GM10847 (cell line): Measurements from ENCODE around the gene NECAP2.

Source experiments
- POLR2A ChIP-seq: IDR thresholded peaks from 2 replicates; pipeline ENCODE4 v1.6.1; 2011; ENCODE audit not compliant: insufficient read length; ENCODE audit errors: extremely low read depth

Gene NECAP2

DNA sequence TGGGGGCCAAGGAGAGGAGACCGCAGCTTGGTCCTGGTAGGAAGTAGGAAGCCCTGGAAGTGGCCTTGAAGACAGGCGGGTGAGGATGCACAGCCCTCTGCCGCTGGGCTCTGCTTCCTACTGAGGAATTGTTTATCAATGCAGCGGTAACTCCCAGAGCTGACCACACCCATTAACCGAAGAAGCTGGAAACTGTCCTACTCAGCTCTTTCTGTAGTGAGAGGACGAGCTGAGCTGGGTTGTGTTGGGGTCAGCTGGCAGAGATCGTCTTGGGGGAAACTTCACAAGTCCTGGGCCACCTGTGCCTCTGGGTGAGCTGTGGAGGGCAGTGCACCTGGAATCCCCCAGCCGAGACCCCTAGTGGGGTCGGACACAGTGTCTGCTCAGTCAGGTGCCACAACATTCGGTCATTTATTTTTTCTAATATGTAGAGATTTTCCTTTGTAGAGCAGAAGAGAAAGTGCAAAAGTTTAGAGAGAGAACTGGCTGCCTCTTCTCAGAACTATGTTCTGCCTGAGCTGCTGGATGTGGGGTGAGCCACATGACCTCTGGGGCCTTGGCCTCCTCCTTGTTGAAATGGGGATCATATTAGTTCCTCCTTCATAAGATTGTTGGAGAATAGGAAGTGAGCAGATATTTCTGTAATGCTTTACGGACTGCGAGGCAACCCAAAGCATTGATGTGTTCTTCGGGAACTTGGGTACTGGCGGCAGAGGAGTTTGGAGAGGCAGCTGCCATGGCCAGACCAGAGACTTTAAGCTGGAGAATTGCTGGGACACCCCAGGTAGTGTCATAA is 3.6 kb downstream of the NECAP2 start:
- no peak for TF ChIP-seq POLR2A

DNA sequence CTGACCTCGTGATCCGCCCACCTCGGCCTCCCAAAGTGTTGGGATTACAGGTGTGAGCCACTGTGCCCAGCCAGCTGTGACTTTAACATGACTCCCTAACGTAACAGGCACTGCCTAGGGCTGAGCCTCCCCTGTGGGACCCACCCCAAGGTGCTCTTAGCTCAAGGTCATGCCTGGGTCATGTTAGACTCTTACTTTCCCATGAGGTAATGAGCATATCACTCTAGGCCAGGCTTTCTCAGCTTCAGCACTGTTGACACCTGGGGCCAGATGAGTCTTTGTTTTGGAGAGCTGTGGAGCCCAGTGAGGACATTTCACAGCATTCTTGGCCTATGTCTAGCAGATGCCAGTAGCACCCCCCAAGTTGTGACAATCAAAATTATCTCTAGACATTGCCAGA is 4.5 kb downstream of the NECAP2 start:
- TF ChIP-seq POLR2A, result no peak

DNA sequence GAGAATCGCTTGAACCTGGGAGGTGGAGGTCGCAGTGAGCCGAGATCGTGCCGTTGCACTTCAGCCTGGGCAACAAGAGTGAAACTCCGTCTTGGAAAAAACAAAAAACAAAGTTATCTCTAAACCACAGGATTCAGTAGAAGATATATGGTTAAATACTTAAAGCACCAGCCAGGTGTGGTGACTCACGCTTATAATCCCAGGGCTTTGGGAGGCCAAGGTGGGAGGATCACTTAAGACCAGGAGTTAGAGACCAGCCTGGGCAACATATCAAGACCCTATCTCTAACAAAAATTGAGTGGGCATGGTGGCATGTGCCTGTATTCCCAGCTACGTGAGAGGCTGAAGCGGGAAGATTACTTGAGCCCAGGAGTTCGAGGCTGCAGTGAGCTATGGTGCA is 5.6 kb downstream of the NECAP2 start:
- TF ChIP-seq POLR2A, result no peak

DNA sequence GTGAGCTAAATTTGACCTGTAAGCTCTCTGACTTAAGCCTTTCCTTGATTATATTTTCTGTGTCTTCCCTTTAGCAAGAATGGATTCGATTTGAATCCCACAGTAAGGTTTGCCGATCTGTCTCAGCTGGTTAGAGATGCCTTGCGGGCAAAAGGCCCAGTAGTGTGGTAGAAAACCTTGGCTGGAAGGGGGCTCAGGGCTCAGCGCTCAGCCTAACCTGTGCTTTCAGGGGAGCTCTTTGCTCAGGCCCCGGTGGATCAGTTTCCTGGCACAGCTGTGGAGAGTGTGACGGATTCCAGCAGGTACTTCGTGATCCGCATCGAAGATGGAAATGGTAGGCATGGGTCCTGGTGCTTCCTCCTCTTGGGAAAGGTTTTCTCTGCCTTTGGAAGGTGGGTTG is 7.1 kb downstream of the NECAP2 start:
- no peak for TF ChIP-seq POLR2A

DNA sequence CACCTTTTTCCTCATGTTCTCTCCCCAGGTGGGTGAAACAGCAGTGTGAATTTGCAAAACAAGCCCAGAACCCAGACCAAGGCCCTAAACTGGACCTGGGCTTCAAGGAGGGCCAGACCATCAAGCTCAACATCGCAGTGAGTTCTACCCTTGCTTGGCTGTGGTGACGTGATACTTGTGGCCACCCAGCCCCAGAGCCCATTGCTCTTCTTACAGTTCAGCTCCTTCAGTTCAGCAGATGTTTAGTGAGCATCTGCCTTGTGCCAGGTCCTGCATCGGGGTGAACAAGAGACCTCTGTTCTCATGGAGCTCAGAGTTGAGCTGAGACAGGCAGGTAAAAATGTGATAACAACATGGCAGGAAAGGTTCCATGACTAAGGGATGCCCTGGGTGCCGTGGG is 8.5 kb downstream of the NECAP2 start:
- no peak for TF ChIP-seq POLR2A

DNA sequence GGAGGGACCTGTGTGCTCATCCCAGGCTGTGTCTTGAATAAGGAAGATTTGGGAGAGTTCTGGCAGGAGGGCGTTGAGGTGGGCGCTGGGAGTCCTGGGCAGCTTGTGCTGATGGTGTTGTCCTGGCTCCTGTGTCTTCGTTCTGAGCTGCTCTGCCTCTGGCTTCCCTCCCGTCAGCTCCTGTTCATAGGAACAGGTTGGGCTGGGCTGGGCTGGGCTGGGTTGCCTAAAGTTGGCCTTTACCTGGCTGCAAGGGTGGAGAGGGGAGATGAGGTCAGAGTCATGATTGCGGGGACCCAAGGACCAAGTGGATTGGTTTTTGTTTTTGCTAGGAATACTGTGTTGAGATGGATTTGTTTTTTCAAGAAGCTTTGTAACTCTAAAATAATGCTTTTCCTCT is 9.1 kb downstream of the NECAP2 start:
- TF ChIP-seq POLR2A, result no peak

DNA sequence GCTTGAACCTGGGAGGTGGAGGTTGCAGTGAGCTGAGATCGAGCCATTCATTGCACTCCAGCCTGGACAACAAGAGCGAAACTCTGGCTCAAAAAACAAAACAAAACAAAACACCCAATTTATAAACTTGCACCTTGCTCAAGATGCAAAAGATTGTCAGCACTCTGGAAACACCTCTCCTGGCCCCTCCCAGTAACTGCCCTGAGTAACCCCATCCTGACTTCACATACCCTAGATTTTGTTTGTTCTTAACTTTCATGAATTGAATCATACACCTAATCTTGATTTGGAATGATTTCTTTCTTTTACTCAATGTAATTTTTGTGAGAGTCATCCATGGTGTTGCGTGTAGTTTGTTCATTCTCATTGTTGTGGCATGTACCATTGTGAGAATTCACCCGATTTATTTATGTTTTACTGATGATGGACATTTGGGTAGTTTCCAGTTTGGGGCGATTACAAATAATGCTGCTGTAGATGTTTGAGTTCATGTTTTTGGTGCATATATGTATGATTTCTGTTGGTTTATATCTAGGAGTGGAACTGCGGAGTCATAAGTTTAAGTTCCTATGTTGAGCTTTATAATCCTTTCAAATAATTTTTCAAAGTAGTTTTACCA is 10.4 kb downstream of the NECAP2 start:
- TF ChIP-seq POLR2A, result no peak

DNA sequence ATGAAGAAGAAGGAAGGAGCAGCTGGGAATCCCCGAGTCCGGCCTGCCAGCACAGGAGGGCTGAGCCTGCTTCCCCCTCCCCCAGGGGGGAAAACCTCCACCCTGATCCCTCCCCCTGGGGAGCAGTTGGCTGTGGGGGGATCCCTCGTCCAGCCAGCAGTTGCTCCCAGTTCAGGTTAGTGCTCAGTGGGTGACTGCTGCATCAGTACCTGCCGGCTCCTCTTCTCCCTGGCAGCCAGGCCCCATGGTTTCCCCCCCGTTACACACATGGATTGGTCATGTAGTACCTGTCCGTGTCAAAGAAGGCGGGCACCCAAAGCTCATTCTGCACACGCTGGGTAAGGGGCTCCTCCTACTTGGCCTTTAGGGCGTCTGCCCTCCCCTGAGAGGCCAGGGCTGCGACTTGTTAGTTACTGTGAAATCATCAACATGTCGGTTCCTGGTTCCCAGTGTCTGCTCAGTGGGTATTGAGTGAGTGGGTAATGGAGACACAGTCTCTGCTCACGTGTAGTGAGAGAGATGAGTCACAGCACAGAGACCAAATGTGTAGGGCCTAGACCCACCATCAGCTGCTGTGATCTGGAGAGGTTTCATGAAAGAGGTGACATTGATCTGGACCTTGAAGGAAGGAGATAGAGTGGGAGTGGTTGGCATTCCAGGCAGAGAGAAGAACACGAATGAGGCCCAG is 11.5 kb downstream of the NECAP2 start:
- TF ChIP-seq POLR2A, result no peak

DNA sequence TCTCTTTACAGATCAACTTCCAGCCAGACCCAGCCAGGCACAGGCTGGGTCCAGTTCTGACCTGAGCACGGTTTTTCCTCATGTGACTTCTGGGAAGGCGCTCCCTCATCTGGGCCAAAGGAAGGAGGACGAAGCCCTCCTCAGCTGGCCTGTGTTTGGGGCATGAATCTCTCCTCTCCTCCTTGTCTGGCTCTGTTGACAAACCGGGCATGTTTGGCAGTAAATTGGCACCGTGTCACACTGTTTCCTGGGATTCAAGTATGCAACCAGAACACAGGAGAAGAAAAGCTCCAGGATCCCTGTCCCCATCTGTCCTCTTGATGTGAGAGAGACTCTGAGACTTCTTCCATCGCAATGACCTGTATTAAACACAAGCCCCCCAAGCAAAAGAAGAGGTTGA is 18.3 kb downstream of the NECAP2 start:
- no peak for TF ChIP-seq POLR2A

DNA sequence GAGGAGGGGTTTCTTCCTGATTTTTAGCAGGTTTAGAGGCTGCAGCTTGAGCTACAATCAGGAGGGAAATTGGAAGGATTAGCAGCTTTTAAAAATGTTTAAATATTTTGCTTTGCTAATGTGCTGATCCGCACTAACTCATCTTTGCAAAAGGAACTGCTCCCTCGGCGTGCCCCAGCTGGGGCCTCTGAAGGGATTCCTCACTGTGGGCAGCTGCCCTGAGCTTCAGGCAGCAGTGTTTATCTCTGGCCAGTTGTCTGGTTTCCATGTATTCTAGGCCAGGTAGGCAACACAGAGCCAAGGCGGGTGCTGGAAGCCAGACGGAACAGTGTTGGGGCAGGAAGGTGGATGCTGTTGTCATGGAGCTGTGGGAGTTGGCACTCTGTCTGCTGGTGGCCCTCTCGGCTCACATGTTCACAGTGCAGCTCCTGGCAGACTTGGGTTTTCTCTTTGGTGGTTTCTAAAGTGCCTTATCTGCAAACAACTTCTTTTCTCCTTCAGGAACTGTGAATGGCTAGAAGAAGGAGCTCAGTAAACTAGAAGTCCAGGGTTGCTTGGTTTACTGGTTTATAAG is 18.9 kb downstream of the NECAP2 start:
- no peak for TF ChIP-seq POLR2A

DNA sequence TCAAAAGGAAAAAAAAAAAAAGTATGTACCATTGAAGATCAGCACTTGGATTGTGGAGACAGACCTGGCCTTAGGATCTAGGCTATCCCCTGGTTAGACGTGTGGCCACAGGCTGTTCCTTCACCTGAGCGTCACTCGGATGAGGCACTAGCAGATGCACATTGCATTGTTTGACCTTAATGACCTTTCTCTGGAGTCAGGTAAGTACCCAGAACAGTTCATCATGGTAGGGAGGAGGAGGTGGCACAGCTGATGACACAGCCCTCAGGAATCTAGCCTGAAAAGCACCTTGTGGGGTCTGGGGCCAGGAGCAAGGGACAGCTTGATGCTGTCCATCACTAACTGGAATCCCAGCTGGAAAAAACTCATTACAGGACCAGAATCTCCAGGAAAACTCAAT is 21.2 kb downstream of the NECAP2 start:
- no peak for TF ChIP-seq POLR2A

DNA sequence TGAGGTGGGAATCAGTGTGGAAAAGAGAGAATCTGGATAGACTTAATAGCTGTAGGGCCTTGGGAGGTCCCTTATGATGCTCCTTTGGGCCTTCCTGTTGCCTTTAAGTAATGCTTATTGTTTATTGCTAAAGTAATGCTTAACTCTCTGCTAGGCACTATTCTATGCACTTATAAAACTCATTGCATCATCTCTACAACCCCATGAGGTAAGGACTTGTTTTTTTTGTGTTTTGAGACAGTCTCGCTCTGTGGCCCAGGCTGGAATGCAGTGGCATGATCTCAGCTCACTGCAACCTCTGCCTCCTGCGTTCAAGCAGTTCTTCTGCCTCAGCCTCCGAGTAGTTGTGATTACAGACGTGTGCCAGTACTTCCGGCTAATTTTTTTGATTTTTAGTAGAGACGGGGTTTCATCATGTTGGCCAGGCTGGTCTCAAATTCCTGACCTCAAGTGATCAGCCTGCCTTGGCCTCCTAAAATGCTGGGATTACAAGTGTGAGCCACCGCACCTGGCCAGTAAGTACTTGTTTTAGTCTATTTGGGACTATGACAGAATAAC is 22.3 kb downstream of the NECAP2 start:
- no peak for TF ChIP-seq POLR2A

DNA sequence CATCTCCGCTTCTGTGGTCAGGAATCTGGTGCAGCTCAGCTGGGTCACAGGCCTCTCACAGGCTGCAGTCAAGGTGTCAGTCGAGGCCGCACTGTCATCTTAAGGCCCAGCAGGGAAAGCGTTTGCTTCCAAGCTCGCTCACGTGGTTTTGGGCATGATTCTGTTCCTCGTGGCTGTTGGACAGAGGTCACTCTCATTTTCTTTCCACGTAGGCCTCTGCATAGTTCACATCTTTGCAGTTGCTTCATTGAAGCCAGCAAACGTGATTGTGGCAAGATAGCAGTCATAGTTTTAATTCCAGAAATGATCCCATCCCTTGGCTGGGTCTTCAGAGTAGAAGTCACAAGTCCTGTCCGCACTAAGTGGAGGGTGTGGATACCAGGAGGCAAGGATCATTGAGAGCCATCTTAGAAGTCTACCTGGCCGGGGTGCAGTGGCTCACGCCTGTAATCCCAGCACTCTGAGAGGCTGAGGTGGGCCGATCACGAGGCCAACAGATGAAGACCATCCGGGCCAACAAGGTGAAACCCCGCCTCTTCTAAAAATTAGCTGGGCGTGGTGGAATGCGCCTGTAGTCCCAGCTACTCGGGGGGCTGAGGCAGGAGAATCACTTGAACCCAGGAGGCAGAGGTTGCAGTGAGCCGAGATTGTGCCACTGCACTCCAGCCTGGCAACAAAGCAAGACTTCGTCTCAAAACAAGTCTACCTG is 24.5 kb downstream of the NECAP2 start:
- no peak for TF ChIP-seq POLR2A

DNA sequence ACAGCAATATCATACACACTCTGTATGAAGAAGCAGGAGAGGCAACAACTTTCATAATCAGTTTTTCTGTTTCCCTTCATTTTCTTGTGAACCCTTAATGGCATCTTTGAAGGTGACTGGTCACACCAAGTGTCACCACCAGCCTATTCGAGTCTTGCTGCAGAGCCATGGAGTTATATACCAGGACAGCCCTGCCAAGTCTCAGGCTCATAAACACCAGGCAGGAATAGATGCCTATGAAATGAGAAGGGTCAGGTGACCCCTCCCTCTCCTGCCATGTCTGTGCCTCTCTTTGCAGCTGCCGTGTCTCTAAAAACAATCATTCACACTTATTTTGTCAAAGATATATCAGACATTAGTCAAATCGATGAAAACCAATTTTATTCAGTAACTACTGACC is 28.0 kb downstream of the NECAP2 start:
- TF ChIP-seq POLR2A, result no peak

DNA sequence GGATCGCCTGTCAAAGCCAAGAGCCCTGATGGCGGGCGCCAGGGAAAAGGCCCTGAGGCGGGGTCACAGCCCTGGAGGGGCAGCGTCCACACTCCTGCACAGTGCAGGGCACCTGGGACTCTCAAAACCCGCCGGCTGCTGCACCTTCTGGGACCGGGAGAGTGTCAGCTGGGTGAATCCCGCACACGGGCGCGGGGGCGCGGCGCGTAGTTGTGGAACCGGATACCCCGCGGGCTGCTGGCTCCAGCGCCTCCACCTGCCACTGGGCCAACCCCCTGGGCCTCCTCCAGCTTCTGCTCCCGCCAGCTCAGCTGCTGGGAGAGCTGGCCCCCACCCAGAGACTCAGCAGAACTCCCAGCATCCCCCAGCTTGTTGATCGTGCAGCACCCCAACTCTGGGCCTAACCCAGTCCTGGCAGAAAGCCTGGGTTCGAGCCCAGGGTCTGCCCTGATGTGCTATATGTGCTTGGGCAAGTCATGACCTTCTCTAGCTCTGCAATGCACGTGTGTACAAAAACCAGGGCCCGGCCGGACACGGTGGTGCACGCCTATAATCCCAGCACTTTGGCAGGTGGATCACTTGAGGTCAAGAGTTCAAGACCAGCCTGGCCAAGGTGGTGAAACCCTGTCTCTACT is 33.8 kb downstream of the NECAP2 start:
- TF ChIP-seq POLR2A, result no peak
